ENCODE data around the gene WWP2.

DNA sequence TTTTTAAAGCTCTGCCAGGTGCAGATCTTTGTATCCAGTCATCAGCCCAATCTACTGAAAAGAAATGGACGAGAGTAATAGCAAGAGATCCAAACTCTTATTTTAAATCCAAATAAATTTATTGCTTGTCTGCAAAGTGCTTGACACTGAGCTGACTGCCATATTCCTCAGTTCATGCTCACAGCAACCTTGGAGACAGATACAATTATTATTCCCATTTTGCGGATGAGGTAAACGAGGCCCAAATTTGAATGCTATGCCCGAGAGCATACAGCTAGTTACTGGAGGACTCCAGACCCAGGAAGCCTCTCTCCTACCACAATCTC lies 8.0 kb upstream of the WWP2 start:
- TF ChIP-seq FOXM1 (IDR thresholded peaks at IDR 0.05; ENCODE audit: borderline replicate concordance) (no peak), FOXK2 (IDR thresholded peaks at IDR 0.05) (no peak), ELF4 (IDR thresholded peaks at IDR 0.05) (no peak)

Data from HEK293T (cell line).